ENCODE results near the gene TERT.
"Not testable (repeated sequence)": the region's sequence is repeated elsewhere in the genome, so short reads cannot be mapped to it uniquely, and the experiment has no call there.

Gene TERT

GRCh38 chr5:1330847-1331831 is 36.3 kb upstream of the TERT start:
- no peak for DNase-seq

- DNase-seq, result no peak
Observed at GRCh38 chr5:1330146-1330846, 35.4 kb upstream of the TERT start.

- DNase-seq, result no peak
Observed at GRCh38 chr5:1329111-1329579, 34.3 kb upstream of the TERT start.

GRCh38 chr5:1328237-1329110 is 33.6 kb upstream of the TERT start:
- DNase-seq, result not testable (repeated sequence)

- DNase-seq, result not testable (repeated sequence)
Observed at GRCh38 chr5:1326901-1327756, 32.3 kb upstream of the TERT start.

GRCh38 chr5:1326532-1326875 is 31.6 kb upstream of the TERT start:
- not testable (repeated sequence) for DNase-seq

GRCh38 chr5:1325870-1326531 is 31.1 kb upstream of the TERT start:
- DNase-seq, result no peak

GRCh38 chr5:1325191-1325741 is 30.4 kb upstream of the TERT start:
- no peak for DNase-seq

GRCh38 chr5:1324719-1325190 is 29.9 kb upstream of the TERT start:
- no peak for DNase-seq

GRCh38 chr5:1324301-1324700 is 29.4 kb upstream of the TERT start:
- no peak for DNase-seq

- DNase-seq, result no peak
Observed at GRCh38 chr5:1323803-1324173, 28.9 kb upstream of the TERT start.

- no peak for DNase-seq
Observed at GRCh38 chr5:1322955-1323802, 28.3 kb upstream of the TERT start.

GRCh38 chr5:1322036-1322900 is 27.4 kb upstream of the TERT start:
- DNase-seq, result no peak

GRCh38 chr5:1321576-1321975 is 26.7 kb upstream of the TERT start:
- no peak for DNase-seq

GRCh38 chr5:1320436-1321344 is 25.8 kb upstream of the TERT start:
- DNase-seq, result no peak

GRCh38 chr5:1319436-1320256 is 24.8 kb upstream of the TERT start:
- no peak for DNase-seq

- DNase-seq, result no peak
Observed at GRCh38 chr5:1318659-1319251, 23.9 kb upstream of the TERT start.

Measured in NCI-H510A (cell line).